ENCODE data around the gene BLNK. TPM values are rescaled to one million over a fixed set of nuclear protein-coding genes. Genes with fewer than 3 reads are reported as not detected.

BLNK gene
- polyA plus RNA-seq, 1 donor: 3.4 TPM

- no peak for DNase-seq
Observed at GRCh38 chr10:96261132-96261531, 10.2 kb downstream of the BLNK start.

- no peak for DNase-seq
Observed at GRCh38 chr10:96260014-96260413, 11.4 kb downstream of the BLNK start.

- DNase-seq: no peak
Observed at GRCh38 chr10:96259150-96259549, 12.2 kb downstream of the BLNK start.

- peak; percentile 45 for DNase-seq
Observed at GRCh38 chr10:96257944-96258343, 13.4 kb downstream of the BLNK start.

GRCh38 chr10:96255549-96256333 lies 15.6 kb downstream of the BLNK start:
- DNase-seq: no peak

GRCh38 chr10:96254976-96255375 lies 16.4 kb downstream of the BLNK start:
- no peak for DNase-seq

GRCh38 chr10:96252730-96253129 lies 18.6 kb downstream of the BLNK start:
- no peak for DNase-seq

- DNase-seq: no peak
Observed at GRCh38 chr10:96250349-96250748, 21.0 kb downstream of the BLNK start.

GRCh38 chr10:96249264-96249663 lies 22.1 kb downstream of the BLNK start:
- DNase-seq: no peak

GRCh38 chr10:96244354-96244753 lies 27.0 kb downstream of the BLNK start:
- DNase-seq: no peak

GRCh38 chr10:96243296-96243695 lies 28.1 kb downstream of the BLNK start:
- DNase-seq: no peak

- no peak for DNase-seq
Observed at GRCh38 chr10:96242822-96243221, 28.5 kb downstream of the BLNK start.

GRCh38 chr10:96238646-96239623 lies 32.4 kb downstream of the BLNK start:
- no peak for DNase-seq

- DNase-seq: no peak
Observed at GRCh38 chr10:96236876-96237275, 34.5 kb downstream of the BLNK start.

GRCh38 chr10:96236090-96236478 lies 35.3 kb downstream of the BLNK start:
- DNase-seq: no peak

- no peak for DNase-seq
Observed at GRCh38 chr10:96235326-96236089, 35.9 kb downstream of the BLNK start.

- DNase-seq: no peak
Observed at GRCh38 chr10:96233959-96234358, 37.4 kb downstream of the BLNK start.

GRCh38 chr10:96230527-96230926 lies 40.8 kb downstream of the BLNK start:
- DNase-seq: no peak

GRCh38 chr10:96229568-96230030 lies 41.8 kb downstream of the BLNK start:
- peak; percentile 71 for DNase-seq

- no peak for DNase-seq
Observed at GRCh38 chr10:96228408-96228994, 42.9 kb downstream of the BLNK start.

GRCh38 chr10:96227206-96227605 lies 44.2 kb downstream of the BLNK start:
- DNase-seq: no peak

GRCh38 chr10:96225119-96225518 lies 46.2 kb downstream of the BLNK start:
- DNase-seq: no peak
